H1 (cell line): ENCODE data around the gene LPAR3. TPM values are rescaled to one million over a fixed set of nuclear protein-coding genes. Genes with fewer than 3 reads are reported as not detected.

Source experiments
- CTCF ChIA-PET: fragments of 300-600 bp; sonication (Branson Sonifier 250); formaldehyde crosslinking; loops from one replicate; lab custom pipeline; 2021; ENCODE audit not compliant: partially characterized antibody; lab: Charles Lee
- POLR2A ChIA-PET: fragments of 300-600 bp; sonication (Branson Sonifier 250); formaldehyde crosslinking; loops from one replicate; lab custom pipeline; 2021; ENCODE audit warnings: inconsistent platforms; ENCODE audit not compliant: partially characterized antibody; lab: Charles Lee
- DNase-seq, 2 experiments: peaks; one replicate each; pipeline versions ENCODE4 v3.0.0 to v3.0.0-alpha.2; 2010 to 2022; ENCODE audit warnings: low spot score in 2 of 2, low read depth in 1 of 2, mixed read lengths in 1 of 2
- FAIRE-seq: peaks from 2 replicates; lab custom pipeline; 2011; peaks lifted over from hg19 to GRCh38; lab: Jason Lieb, UNC
- H2AFZ ChIP-seq: 2 replicates; pipeline ENCODE4 v1.8.1; 2012; ENCODE audit warnings: low read length, inconsistent platforms
- H2AK5ac ChIP-seq: 2 replicates; pipeline ENCODE4 v1.6.1; 2013; ENCODE audit warnings: low read depth, low read length
- H2BK120ac ChIP-seq: replicated peaks from 2 replicates; pipeline ENCODE3; 2013; ENCODE audit warnings: low read depth, low read length, inconsistent platforms
- H2BK12ac ChIP-seq: 2 replicates; pipeline ENCODE4 v1.6.1; 2013; ENCODE audit warnings: low read depth, low read length
- H2BK15ac ChIP-seq: 2 replicates; pipeline ENCODE4 v1.6.1; 2013; ENCODE audit warnings: low read length
- H2BK20ac ChIP-seq: 2 replicates; pipeline ENCODE4 v1.6.1; 2013; ENCODE audit warnings: low read length
- H2BK5ac ChIP-seq: 2 replicates; pipeline ENCODE4 v1.6.1; 2013; ENCODE audit warnings: low read depth, low read length
- H3K14ac ChIP-seq: 2 replicates; pipeline ENCODE4 v1.6.1; 2013; ENCODE audit warnings: inconsistent platforms; ENCODE audit not compliant: insufficient read length
- H3K18ac ChIP-seq: 2 replicates; pipeline ENCODE4 v1.6.1; 2013; ENCODE audit warnings: low read length; ENCODE audit errors: extremely low read depth
- H3K23ac ChIP-seq: 2 replicates; pipeline ENCODE4 v1.6.1; 2013; ENCODE audit warnings: inconsistent platforms; ENCODE audit not compliant: insufficient read length
- H3K23me2 ChIP-seq: 2 replicates; pipeline ENCODE4 v1.6.1; 2013; ENCODE audit warnings: low read depth, low read length
- H3K27ac ChIP-seq: 2 replicates; pipeline ENCODE4 v1.6.1; 2011; ENCODE audit warnings: low read depth, low read length, inconsistent platforms
- H3K27me3 ChIP-seq, 4 experiments: replicated peaks in 1 of 4; 1 replicate in 1 of 4; 2 replicates in 3 of 4; pipeline versions ENCODE4 v1.6.1 to v1.8.1; 2011 to 2013; ENCODE audit warnings: low read length in 3 of 4, mild to moderate bottlenecking in 3 of 4, inconsistent platforms in 2 of 4, mixed read lengths in 2 of 4, moderate library complexity in 1 of 4; ENCODE audit not compliant: control insufficient read depth in 3 of 4, insufficient read depth in 3 of 4; ENCODE audit errors: extremely low read depth in 1 of 4
- H3K36me3 ChIP-seq, 4 experiments: 2 replicates each; pipeline versions ENCODE4 v1.6.1 to v1.8.1; 2011 to 2013; ENCODE audit warnings: mild to moderate bottlenecking in 4 of 4, low read length in 3 of 4, moderate library complexity in 2 of 4, control low read depth in 1 of 4, inconsistent platforms in 1 of 4; ENCODE audit not compliant: insufficient read depth in 4 of 4, control insufficient read depth in 2 of 4
- H3K4ac ChIP-seq: replicated peaks from 2 replicates; pipeline ENCODE3; 2013; ENCODE audit warnings: low read length, low read depth, mixed read lengths, inconsistent platforms; ENCODE audit not compliant: insufficient read length
- H3K4me1 ChIP-seq, 4 experiments: replicated peaks in 1 of 4; 1 replicate in 1 of 4; 2 replicates in 3 of 4; pipeline versions ENCODE4 v1.6.1 to v1.8.1; 2011 to 2013; ENCODE audit warnings: low read length in 3 of 4, inconsistent platforms in 2 of 4, mixed read lengths in 1 of 4; ENCODE audit not compliant: insufficient read depth in 4 of 4, control insufficient read depth in 3 of 4
- H3K4me2 ChIP-seq, 2 experiments: 2 replicates each; pipeline versions ENCODE4 v1.6.1 to v1.8.1; 2011 to 2013; ENCODE audit warnings: low read depth in 2 of 2, low read length in 2 of 2, control low read depth in 1 of 2, inconsistent platforms in 1 of 2, mild to moderate bottlenecking in 1 of 2; ENCODE audit not compliant: insufficient read depth in 1 of 2
- H3K4me3 ChIP-seq, 4 experiments: fragments of 200-600, 300-600 bp in 1 of 4; sonication (generic), shearing (Covaris generic), sonication (Bioruptor Twin) in 1 of 4; 2 replicates each; pipeline versions ENCODE4 v1.5.1 to v1.8.1; 2011 to 2016; ENCODE audit warnings: low read length in 4 of 4, low read depth in 3 of 4, control low read depth in 2 of 4, inconsistent platforms in 2 of 4, mild to moderate bottlenecking in 2 of 4, mixed read lengths in 1 of 4, moderate library complexity in 1 of 4; ENCODE audit not compliant: insufficient read depth in 2 of 4; ENCODE audit errors: extremely low read depth in 1 of 4
- H3K56ac ChIP-seq: replicated peaks from 2 replicates; pipeline ENCODE3; 2013; ENCODE audit warnings: low read depth, mild to moderate bottlenecking, mixed read lengths, low read length, inconsistent platforms; ENCODE audit not compliant: insufficient read length
- H3K79me1 ChIP-seq: 2 replicates; pipeline ENCODE4 v1.6.1; 2013; ENCODE audit warnings: low read depth, low read length, control low read depth
- H3K79me2 ChIP-seq, 2 experiments: 2 replicates each; pipeline versions ENCODE4 v1.6.1 to v1.8.1; 2012 to 2013; ENCODE audit warnings: low read length in 2 of 2, mild to moderate bottlenecking in 2 of 2, inconsistent platforms in 1 of 2; ENCODE audit not compliant: insufficient read depth in 2 of 2, control insufficient read depth in 1 of 2
- H3K9ac ChIP-seq, 4 experiments: replicated peaks in 1 of 4; 1 replicate in 1 of 4; 2 replicates in 3 of 4; pipeline versions ENCODE4 v1.6.1 to v1.8.1; 2011 to 2013; ENCODE audit warnings: low read depth in 3 of 4, low read length in 3 of 4, control low read depth in 2 of 4, mild to moderate bottlenecking in 2 of 4, moderate library complexity in 2 of 4, inconsistent platforms in 1 of 4; ENCODE audit errors: extremely low read depth in 1 of 4
- H3K9me3 ChIP-seq, 2 experiments: 2 replicates each; pipeline versions ENCODE4 v1.6.1 to v1.8.1; 2012 to 2013; ENCODE audit warnings: mild to moderate bottlenecking in 2 of 2, moderate library complexity in 2 of 2, control low read depth in 1 of 2, inconsistent platforms in 1 of 2, low read depth in 1 of 2, low read length in 1 of 2, mixed read lengths in 1 of 2; ENCODE audit not compliant: insufficient read depth in 2 of 2
- H4K20me1 ChIP-seq, 2 experiments: replicated peaks in 1 of 2; 2 replicates each; pipeline versions ENCODE3 to v1.8.1; 2011 to 2013; ENCODE audit warnings: inconsistent platforms in 2 of 2, low read length in 2 of 2, mild to moderate bottlenecking in 1 of 2; ENCODE audit not compliant: insufficient read depth in 2 of 2, control insufficient read depth in 1 of 2
- H4K5ac ChIP-seq: 2 replicates; pipeline ENCODE4 v1.6.1; 2013; ENCODE audit warnings: low read length, low read depth, mixed read lengths, inconsistent platforms; ENCODE audit not compliant: insufficient read length
- H4K8ac ChIP-seq: 2 replicates; pipeline ENCODE4 v1.8.0; 2013; ENCODE audit warnings: mild to moderate bottlenecking, moderate library complexity, low read length, inconsistent platforms; ENCODE audit not compliant: insufficient read depth; ENCODE audit errors: extremely low read depth
- H4K91ac ChIP-seq: replicated peaks from 2 replicates; pipeline ENCODE3; 2013; ENCODE audit warnings: low read length, mixed read lengths, inconsistent platforms; ENCODE audit not compliant: insufficient read length
- ATF3 ChIP-seq: IDR thresholded peaks from 2 replicates; pipeline ENCODE4 v1.6.1; 2011; ENCODE audit warnings: low read depth, mild to moderate bottlenecking, low read length; ENCODE audit not compliant: insufficient read depth
- EP300 ChIP-seq, 2 experiments: IDR thresholded peaks; 1 replicate in 1 of 2; 2 replicates in 1 of 2; pipeline ENCODE4 v1.6.1; 2011 to 2012; ENCODE audit warnings: low read depth in 2 of 2, low read length in 2 of 2, mild to moderate bottlenecking in 2 of 2, borderline replicate concordance in 1 of 2, inconsistent platforms in 1 of 2, moderate library complexity in 1 of 2
- EZH2 ChIP-seq: fragments of 200-600 bp; sonication (generic); IDR thresholded peaks from 2 replicates; pipeline ENCODE4 v1.7.1; 2012; ENCODE audit warnings: low read depth, mild to moderate bottlenecking, moderate library complexity, low read length, inconsistent platforms; ENCODE audit not compliant: severe bottlenecking
- TCF12 ChIP-seq: IDR thresholded peaks from 2 replicates; pipeline ENCODE4 v1.6.1; 2011; ENCODE audit warnings: low read depth, mild to moderate bottlenecking, low read length
- USF2 ChIP-seq: IDR thresholded peaks from 2 replicates; pipeline ENCODE4 v1.6.1; 2011; ENCODE audit warnings: low read length, improper control_type of control experiment
- WGBS, 2 experiments: shearing (Covaris generic) in 1 of 2; methylation state at CpG; one replicate each; pipeline versions ENCODE4 v1.1.6 to v1.1.7; 2013 to 2015; ENCODE audit warnings: low lambda C conversion rate in 2 of 2, mixed read lengths in 2 of 2, inconsistent platforms in 1 of 2, low coverage in 1 of 2, missing lambda C conversion rate in 1 of 2; ENCODE audit not compliant: insufficient replicate concordance in 2 of 2, insufficient coverage in 1 of 2, insufficient read length in 1 of 2; ENCODE audit errors: extremely low coverage in 1 of 2, missing lambda C conversion rate in 1 of 2; 5-methylcytosine and 5-hydroxymethylcytosine counted together
- long read RNA-seq, 2 experiments: library from RNA in 1 of 2; library from capped mRNA in 1 of 2; stranded (forward); transcript quantifications; one replicate each; pipeline ENCODE4 v2.0.0, GENCODE V29; 2021; ENCODE audit warnings: inconsistent platforms in 1 of 2
- polyA minus RNA-seq, 3 experiments: library from RNA; depleted of rRNA, polyadenylated mRNA; stranded (reverse); fragments of >200 nt; gene quantifications; 1 replicate in 2 of 3; 2 replicates in 1 of 3; pipeline ENCODE4 v1.2.3, GENCODE V29; 2011
- polyA plus RNA-seq, 7 experiments: library from polyadenylated mRNA; depleted of rRNA in 3 of 7; stranded (reverse) in 5 of 7; unstranded in 2 of 7; fragments of >200 nt in 5 of 7; fragments of 200-250 nt in 2 of 7; gene quantifications; 1 replicate in 5 of 7; 2 replicates in 1 of 7; 4 replicates in 1 of 7; pipeline versions ENCODE4 v1.2.1 to v1.2.3, GENCODE V29; 2011 to 2013; ENCODE audit warnings: missing spikeins in 2 of 7, mixed read lengths in 2 of 7
- total RNA-seq: library from RNA; stranded (reverse); fragmentation: NEBNext Ultra II Directional; extraction: Animal tissue kit (Norgen Biotek cat#: 25700); gene quantifications from 2 replicates; pipeline ENCODE4 v1.2.1, GENCODE V29; 2021

The LPAR3 gene
- 25.4 and 26.8 TPM in 2 replicates for total RNA-seq
- 17.1 TPM in 2 replicates for polyA plus RNA-seq (2011; rRNA removed)
- 17.7 TPM for polyA plus RNA-seq (2011; cell fraction: cytosol; rRNA removed)
- polyA plus RNA-seq (2011; cell fraction: nucleus; rRNA removed) = 27.7 TPM
- polyA plus RNA-seq (2012, experiment 1 of 2) = 13.5 to 17.6 TPM (median 15.6 TPM) in 4 replicates
- polyA plus RNA-seq (2012, experiment 2 of 2) = 7.4 TPM
- 26.8 TPM for polyA plus RNA-seq (2013, experiment 1 of 2)
- polyA plus RNA-seq (2013, experiment 2 of 2) = 27.2 TPM
- 75.4 and 78.3 TPM in 2 replicates for polyA minus RNA-seq (2011; rRNA and poly(A)+ RNA removed)
- 30.8 TPM for polyA minus RNA-seq (2011; cell fraction: cytosol; rRNA and poly(A)+ RNA removed)
- polyA minus RNA-seq (2011; cell fraction: nucleus; rRNA and poly(A)+ RNA removed) = 53.3 TPM
- long read RNA-seq, experiment 1, partial matches to known transcripts = 1 of 12 reads
- long read RNA-seq, experiment 1, other reads (novel, unspliced or antisense) = 9 of 12 reads
- long read RNA-seq, experiment 2, partial matches to known transcripts = 0 of 2 reads
- long read RNA-seq, experiment 2, other reads (novel, unspliced or antisense) = 2 of 2 reads

GRCh38 chr1:84892705-84893618 lies at the start of gene LPAR3:
TSS of gene LPAR3 (minus strand) at chr1:84893206. CDS start at chr1:84866120, 27,086 bp downstream.
- peak within 1 kb of the TSS; percentile 78 for H2AFZ ChIP-seq
- no peak within 1 kb of the TSS for H2BK120ac ChIP-seq
- TF ChIP-seq ATF3 = no peak
- TF ChIP-seq USF2 = no peak
- TF ChIP-seq EP300 (IDR thresholded peaks at IDR 0.05; ENCODE audit: borderline replicate concordance in 1 of 2, low read depth in 2 of 2, low read length in 2 of 2) = no peak
- peak; percentile 50 for TF ChIP-seq EZH2
- no peak for TF ChIP-seq TCF12

More at GRCh38 chr1:84892705-84893618, at the start of gene LPAR3:
- H3K79me1 ChIP-seq = no peaks in the 10 kb centered on the region
- no peak within 1 kb of the TSS for H2BK12ac ChIP-seq
- H3K27me3 ChIP-seq = peaks cover 0 to 13% (median 7%) of the 10 kb centered on the region in 4 experiments; a peak in 5 of 7 replicates
- WGBS, 2 experiments = 2% methylated on average over 71 of the region's 93 CpGs; no CpG with 5 or more reads in 1 of the 2 experiments
- no peak within 1 kb of the TSS for H3K23ac ChIP-seq
- peaks cover 0 to 28% of the 10 kb centered on the region in 2 experiments; a peak in 3 of 4 replicates for H3K79me2 ChIP-seq
- CTCF ChIA-PET = interaction anchor here (0.5 to 2.7 kb wide), 13 partner anchors 7 to 1210 kb away, joined by 3 to 11 read pairs (median 3); no protein-coding TSS in a partner anchor
- DNase-seq (peak in 1 of 2 experiments; percentile 85), FAIRE-seq (no peak)
- H4K5ac ChIP-seq = no peak within 1 kb of the TSS
- no peak within 1 kb of the TSS for H2BK15ac ChIP-seq
- no peak within 1 kb of the TSS for H2AK5ac ChIP-seq
- POLR2A ChIA-PET = interaction anchor here (1.0 to 1.2 kb wide), 2 partner anchors 9 to 21 kb away, joined by 3 to 5 read pairs; no protein-coding TSS in a partner anchor
- peak within 1 kb of the TSS; percentile 26 to 65 (median 58); a peak in 6 of 7 replicates for H3K9ac ChIP-seq
- H3K4ac ChIP-seq = no peak within 1 kb of the TSS
- peaks cover 7% of the 10 kb centered on the region; the same call in 1 of the 2 replicates for H3K23me2 ChIP-seq
- H4K91ac ChIP-seq = peak within 1 kb of the TSS; percentile 11
- H3K56ac ChIP-seq = no peak within 1 kb of the TSS
- peaks cover 0 to 23% (median 5%) of the 10 kb centered on the region in 4 experiments; a peak in 3 of 7 replicates for H3K4me1 ChIP-seq
- peak within 1 kb of the TSS; percentile 85; the same call in 1 of the 2 replicates for H3K18ac ChIP-seq
- peak within 1 kb of the TSS; percentile 87 for H4K8ac ChIP-seq
- H3K4me2 ChIP-seq = peak within 1 kb of the TSS; percentile 90 to 92
- H3K9me3 ChIP-seq = no peaks in the 10 kb centered on the region
- H3K27ac ChIP-seq = no peak within 1 kb of the TSS
- H2BK20ac ChIP-seq = no peak within 1 kb of the TSS
- H3K4me3 ChIP-seq = peak within 1 kb of the TSS; percentile 58 to 78 (median 69)
- H3K36me3 ChIP-seq = no peaks in the 10 kb centered on the region; a peak in 1 of 8 replicates
- H4K20me1 ChIP-seq = no peaks in the 10 kb centered on the region
- no peak within 1 kb of the TSS for H3K14ac ChIP-seq
- peak within 1 kb of the TSS; percentile 54; the same call in 1 of the 2 replicates for H2BK5ac ChIP-seq
